ENCODE measurements around the gene MMP14.
"Not testable (repeated sequence)": the region's sequence is repeated elsewhere in the genome, so short reads cannot be mapped to it uniquely, and the experiment has no call there.

MMP14 gene

DNA sequence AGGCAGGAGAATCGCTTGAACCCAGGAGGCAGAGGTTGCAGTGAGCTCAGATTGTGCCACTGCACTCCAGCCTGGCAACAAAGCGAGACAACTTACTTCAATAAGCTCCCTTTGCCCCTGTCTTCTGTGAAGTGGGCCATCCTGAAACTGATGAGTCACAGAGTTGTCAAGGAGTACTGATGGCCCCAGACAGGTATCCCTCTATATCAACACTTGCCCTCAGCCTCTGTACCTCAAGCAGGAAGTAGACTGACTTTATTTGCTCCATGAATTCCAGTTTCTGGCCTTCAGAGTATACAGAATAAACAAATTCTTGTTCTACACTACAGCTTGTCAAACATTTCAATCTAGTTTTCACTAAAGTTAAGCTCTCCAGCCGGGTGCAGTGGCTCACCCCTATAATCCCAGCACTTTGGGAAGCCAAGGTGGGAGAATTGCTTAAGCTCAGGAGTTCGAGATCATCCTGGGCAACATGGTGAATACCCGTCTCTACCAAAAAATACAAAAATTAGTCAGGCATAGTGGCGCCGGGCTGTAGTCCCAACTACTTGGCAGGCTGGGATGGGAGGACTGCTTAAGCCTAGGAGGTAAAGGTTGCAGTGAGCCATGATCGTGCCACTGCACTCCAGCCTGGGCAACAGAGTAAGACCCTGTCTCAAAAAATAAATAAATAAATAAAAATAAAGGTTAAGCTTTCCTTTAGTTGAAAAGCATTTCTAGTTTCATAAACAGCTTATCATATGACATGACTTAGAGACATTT is 18.8 kb downstream of the MMP14 start:
- in situ Hi-C loops (cut with HindIII; ENCODE audit: low sequenced_read_pairs), result no loop called here

DNA sequence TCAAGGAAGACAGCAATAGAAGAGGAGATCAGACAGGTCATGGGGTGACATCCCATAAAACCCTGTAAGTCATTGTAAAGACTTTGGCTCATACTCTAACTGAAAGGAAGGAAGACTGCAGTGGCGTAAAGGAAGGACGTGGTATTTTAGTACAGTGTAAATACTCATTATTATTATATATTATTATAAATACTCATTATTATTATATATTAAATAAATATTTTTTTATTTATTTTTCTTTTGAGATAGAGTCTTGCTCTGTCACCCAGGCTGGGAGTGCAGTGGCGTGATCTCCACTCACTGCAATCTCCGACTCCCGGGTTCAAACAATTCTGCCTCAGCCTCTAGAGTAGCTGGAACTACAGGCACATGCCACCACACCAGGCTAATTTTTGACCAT is 20.0 kb downstream of the MMP14 start:
- in situ Hi-C loops (cut with HindIII; ENCODE audit: low sequenced_read_pairs), result no loop called here

DNA sequence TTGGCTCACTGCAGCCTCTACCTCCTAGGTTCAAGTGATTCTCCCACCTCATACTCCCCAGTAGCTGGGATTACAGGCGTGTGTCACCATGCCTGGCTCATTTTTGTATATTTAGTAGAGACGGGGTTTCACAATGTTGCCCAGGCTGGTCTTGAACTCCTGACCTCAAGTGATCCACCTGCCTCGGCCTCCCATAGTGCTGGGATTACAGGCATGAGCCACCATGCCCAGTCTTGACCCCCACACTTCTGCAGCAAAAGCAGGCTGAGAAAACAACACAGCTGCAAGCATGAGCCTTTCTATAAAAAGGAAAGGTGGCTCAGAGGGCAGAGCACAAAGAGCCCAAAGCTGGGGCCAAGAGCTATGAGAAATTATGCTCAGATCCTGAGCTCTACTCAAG is 24.0 kb downstream of the MMP14 start:
- in situ Hi-C loops (cut with HindIII; ENCODE audit: low sequenced_read_pairs), result not testable (repeated sequence)

DNA sequence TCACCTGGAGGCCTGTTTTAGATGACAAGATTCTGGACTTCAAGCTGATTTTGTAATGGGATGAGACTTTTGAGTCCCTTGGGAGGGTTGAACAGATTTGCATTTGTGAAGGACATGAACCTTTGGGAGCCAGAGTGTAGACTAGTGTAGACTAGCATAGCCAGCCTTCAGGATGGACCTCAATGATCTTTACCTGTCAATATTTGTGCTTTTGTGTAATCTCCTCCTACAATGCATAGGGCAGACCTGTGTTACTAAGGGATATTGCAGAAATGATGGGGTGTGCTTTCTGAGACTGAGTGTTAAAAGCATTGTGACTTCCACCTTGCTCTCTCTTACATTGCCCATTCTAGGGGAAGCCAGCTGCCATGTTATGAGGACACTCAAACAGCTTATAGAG is 25.3 kb downstream of the MMP14 start:
- in situ Hi-C loops (cut with HindIII; ENCODE audit: low sequenced_read_pairs), result no loop called here

DNA sequence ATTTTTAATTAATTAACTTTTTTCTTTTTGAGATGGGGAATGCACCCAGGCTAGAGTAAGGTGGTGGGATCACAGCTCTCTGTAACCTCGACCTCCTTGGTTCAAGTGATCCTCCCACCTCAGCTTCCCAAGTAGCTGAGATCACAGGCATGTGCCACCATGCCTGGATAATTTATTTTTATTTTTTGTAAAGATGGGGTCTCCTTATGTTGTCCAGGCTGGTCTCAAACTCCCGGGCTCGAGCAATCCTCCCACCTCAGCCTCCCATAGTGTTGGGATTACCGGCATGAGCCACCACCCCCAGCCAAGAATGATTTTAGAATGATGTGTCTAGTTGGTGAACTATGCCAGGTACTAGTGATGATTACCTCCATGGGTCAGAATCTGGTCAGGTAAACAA is 28.6 kb downstream of the MMP14 start:
- in situ Hi-C loops (cut with HindIII; ENCODE audit: low sequenced_read_pairs), result no loop called here

GRCh38 chr14:22865424-22866405 is 29.3 kb downstream of the MMP14 start:
- in situ Hi-C loops (cut with HindIII; ENCODE audit: low sequenced_read_pairs), result no loop called here

- in situ Hi-C loops (cut with HindIII; ENCODE audit: low sequenced_read_pairs), result no loop called here
Observed at GRCh38 chr14:22866874-22867273, 30.5 kb downstream of the MMP14 start.

- in situ Hi-C loops (cut with HindIII; ENCODE audit: low sequenced_read_pairs), result no loop called here
Observed at GRCh38 chr14:22870811-22871223, 34.4 kb downstream of the MMP14 start.

DNA sequence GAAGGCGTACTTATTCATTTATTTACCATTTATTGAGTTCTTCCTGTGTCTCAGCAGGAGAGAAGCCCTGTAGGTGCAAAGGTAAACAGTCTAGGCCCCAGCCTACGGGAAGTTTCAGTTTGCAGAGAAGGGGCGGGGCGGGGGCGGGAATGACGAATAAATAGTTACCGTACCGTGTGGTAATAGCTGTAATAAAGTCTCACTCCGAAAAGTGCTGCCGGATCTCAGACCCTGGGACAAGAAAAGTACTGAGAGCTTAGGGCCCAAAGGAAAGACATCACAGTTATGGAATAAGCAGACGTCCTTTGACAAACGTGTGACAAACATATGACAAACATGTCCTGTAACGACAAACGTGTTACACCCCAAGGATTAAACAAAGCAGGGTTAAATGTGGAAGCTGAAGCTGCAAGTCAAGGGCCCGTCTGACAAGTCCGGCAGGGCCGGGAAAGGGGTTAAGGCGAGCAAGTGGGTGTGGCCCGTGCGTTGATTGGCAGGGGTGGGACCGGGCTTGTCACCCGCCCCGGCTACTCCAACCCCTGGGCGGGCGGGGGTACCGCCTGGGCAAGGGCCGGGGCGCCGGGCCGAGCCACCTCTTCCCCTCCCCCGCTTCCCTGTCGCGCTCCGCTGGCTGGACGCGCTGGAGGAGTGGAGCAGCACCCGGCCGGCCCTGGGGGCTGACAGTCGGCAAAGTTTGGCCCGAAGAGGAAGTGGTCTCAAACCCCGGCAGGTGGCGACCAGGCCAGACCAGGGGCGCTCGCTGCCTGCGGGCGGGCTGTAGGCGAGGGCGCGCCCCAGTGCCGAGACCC is 35.0 kb downstream of the MMP14 start, which contains the start of gene LRP10:
Gene LRP10 (plus strand): TSS at position 517 of the 809 bp plus-strand sequence. CDS start 564 bp downstream, outside the sequence.
- in situ Hi-C loops (cut with HindIII; ENCODE audit: low sequenced_read_pairs), result no loop called here

- in situ Hi-C loops (cut with HindIII; ENCODE audit: low sequenced_read_pairs), result no loop called here
Observed at GRCh38 chr14:22872033-22872832, 35.8 kb downstream of the MMP14 start.

GRCh38 chr14:22872833-22873520 is 36.6 kb downstream of the MMP14 start:
- in situ Hi-C loops (cut with HindIII; ENCODE audit: low sequenced_read_pairs), result no loop called here

DNA sequence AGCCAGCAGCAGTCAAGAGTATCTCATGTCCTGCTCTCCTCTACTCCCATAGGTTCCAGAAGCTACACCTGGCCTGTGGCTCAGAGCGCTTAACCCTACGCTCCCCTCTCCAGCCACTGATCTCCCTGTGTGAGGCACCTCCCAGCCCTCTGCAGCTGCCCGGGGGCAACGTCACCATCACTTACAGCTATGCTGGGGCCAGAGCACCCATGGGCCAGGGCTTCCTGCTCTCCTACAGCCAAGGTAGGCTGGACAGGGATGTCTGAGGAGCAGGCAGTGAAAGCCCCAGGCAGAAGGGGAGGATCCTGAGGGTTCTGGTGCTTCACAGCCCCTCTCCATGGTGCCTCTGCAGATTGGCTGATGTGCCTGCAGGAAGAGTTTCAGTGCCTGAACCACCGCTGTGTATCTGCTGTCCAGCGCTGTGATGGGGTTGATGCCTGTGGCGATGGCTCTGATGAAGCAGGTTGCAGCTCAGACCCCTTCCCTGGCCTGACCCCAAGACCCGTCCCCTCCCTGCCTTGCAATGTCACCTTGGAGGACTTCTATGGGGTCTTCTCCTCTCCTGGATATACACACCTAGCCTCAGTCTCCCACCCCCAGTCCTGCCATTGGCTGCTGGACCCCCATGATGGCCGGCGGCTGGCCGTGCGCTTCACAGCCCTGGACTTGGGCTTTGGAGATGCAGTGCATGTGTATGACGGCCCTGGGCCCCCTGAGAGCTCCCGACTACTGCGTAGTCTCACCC is 38.8 kb downstream of the MMP14 start:
- in situ Hi-C loops (cut with HindIII; ENCODE audit: low sequenced_read_pairs), result no loop called here

GRCh38 chr14:22875748-22876319 is 39.4 kb downstream of the MMP14 start:
- in situ Hi-C loops (cut with HindIII; ENCODE audit: low sequenced_read_pairs), result no loop called here

GRCh38 chr14:22877000-22877501 is 40.7 kb downstream of the MMP14 start:
- in situ Hi-C loops (cut with HindIII; ENCODE audit: low sequenced_read_pairs), result no loop called here

DNA sequence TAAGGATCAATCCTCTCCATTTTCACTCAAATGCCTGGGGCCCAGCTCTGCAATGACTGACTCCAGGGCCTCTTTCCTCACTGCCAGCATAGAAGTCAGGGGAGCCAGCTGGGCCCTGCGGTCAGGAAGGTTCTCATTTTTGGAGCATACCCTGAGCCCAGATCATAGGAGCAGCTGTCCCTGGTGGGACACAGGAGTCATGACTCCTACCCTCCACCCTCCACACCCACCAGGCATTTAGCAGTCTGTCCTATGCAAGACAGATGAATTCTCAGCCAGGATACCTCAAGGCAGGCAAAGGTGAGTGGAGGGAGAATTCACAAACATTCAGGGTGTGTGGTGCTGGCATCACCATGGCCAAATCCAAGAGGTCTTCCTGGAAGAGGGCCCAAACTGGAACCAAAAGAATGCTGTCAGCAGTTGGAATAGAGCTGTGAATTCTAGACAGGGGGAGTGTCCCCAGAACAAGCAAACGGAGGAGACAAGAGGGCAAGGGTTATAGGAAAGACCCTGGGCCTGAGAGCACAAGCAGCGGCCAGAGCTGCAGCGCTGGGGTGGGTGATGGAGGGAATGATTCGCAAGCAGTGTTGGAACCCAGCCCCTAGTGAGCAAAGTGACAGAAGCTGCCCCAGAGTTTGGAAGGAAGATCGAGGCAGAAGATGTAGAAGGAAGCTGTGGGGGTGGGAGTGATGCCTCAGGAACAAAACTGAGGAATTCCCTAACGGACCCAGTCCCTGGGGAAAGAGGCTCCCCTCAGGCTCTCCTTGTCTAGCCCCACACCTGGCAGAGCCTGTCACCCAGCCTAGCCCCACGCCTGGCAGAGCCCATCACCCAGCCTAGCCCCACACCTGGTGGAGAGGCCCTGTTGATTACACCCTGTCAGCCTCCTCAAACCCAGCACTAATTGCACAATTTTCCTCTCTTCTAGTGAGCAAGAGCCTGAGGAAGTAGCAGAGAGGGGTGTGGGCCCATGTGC is 42.2 kb downstream of the MMP14 start:
- in situ Hi-C loops (cut with HindIII; ENCODE audit: low sequenced_read_pairs), result no loop called here

DNA sequence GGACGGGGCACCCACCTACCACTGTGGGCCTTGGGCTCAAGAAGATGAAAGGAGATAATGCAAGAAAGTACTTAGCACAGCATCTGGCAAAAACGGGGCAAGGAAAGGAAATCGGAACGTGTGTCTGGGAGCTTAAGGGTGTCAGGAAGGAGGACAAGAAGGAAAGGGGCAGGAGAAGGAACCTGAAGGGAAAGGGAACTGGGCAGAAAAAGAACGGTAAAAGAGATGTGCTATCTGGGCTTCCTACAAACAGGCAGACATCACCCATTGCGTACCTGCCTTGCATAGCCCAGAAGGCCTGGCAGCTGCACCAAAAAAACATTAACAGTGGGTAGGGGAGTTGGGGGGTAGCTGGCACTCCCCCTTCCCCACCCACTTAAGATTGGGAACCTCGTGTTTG is 45.7 kb downstream of the MMP14 start:
- in situ Hi-C loops (cut with HindIII; ENCODE audit: low sequenced_read_pairs), result no loop called here

- in situ Hi-C loops (cut with HindIII; ENCODE audit: low sequenced_read_pairs), result no loop called here
Observed at GRCh38 chr14:22882529-22883172, 46.3 kb downstream of the MMP14 start.

Measured in endothelial cell of hepatic sinusoid (primary cell).